ENCODE measurements around the gene PPP4R3B.
"Not testable (repeated sequence)": the region's sequence is repeated elsewhere in the genome, so short reads cannot be mapped to it uniquely, and the experiment has no call there.

Gene PPP4R3B

DNA sequence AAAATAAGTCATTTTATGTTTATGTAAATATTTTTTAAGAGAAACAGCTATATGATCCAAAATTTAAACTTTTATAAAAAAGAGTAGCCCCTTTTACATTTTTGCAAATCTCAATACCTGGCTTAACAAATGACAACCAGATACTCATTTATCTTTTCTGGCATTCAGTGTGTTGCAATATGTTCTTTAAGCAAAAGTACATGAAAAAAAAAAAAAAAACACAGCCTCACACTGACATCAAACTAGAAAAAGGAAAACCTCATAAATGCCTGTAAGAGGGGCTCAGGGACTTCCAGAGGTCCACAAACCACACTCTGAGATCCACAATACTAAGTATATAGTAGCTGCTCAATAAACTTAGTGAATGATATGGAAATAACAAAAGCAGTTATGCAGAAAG lies 21.9 kb downstream of the PPP4R3B start:
- no peak for DNase-seq

DNA sequence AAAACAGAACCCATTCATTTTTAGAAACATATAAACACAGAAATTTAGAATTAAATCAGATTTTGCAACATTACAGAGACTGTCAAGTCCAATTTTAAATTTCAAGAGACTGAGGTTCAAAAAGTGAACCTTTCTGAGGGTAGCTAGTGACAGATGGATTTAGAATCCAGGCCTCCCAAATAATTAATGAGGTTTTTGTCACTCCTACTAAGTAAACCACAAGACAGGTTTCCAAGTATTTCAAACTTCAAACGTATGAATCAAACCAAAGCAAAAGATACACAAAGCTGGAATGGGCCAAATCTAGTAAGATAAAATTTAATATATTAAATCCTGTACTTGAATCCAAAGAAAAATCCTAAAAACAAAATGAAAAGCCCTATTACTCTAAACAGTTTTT lies 25.3 kb downstream of the PPP4R3B start:
- DNase-seq: no peak

DNA sequence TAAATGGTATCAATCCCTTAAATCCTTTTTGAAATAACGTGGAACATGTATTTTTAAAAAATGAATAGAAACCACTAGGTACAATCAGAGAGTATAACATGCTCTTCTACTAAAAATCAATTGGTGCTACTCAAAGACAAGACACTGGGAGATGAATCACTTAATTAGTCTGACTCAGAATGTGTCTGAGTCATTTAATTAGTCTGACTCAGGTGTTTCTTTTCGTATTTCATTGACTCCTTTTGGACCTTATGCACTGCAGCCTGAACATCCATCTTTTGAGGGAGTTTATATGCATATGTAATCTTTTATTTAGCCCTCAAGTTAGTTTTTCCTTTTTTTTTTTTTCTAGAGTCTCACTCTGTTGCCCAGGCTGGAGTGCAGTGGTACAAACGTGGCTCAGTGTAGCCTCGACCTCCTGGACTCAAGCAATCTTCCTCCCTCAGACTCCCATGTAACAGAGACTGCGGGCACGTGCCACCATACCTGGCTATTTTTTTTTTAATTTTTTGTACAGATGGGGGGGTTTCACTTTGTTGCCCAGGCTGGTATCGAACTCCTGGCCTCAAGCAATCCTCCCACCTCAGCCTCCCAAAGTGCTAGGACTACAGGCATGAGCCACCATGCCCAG lies 26.5 kb downstream of the PPP4R3B start:
- peak; percentile 82 for DNase-seq

DNA sequence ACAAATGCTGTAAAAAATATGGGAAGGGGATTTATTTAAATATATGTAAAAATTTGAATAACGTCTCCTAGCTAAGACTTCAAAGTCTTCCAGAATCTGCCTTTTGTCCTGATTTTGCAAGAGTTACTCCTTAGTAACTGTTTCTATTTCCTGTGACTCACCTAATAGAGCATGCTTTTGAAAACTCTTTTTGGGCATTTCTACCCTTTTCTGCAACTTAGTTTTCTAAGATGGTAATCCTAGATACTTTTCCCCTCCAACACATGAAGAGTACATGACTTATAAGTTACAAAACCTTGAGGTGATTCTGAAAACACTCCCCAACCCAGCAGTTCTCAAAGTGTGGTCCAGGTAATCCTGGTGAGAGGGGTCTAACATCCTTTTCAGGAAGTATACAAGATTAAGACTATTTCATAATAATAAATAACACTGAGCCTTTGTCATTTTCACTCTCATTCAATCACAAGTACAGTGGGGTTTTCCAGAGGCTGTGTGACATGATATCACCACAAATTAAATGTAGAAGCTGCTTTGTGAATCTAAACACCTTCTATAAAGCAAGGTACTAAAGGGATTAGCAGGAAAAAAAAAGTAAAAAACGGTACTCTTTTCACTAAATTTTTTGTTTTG lies 31.9 kb downstream of the PPP4R3B start:
- DNase-seq: no peak

DNA sequence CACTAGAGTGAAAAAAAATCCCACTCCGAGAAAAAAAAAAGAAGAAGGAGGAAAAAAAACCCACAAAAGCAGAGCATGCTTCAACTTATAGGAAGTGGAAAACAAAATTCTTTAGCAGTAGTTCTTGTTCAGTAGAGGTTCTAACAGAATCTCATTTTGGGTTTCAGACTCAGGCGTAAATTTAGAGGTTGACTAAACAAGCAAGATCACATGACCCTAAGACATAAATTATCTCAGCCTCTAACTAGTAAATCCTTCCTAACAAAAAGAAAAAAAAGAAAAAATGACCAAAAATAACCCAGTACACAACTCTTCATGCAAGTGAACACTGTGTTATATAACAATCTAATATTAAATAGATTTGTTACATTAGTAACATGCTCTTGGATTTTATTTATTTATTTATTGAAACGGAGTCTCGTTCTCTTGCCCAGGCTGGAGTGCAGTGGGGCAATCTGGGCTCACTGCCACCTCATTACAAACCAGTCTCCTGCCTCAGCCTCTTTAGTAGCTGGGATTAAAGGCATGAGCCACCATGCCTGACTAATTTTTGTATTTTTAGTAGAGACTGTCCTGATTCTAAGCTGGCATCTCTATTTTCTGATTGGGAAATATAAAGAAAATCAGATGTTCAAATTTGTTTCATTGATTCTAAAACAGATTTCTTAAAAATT lies 35.4 kb downstream of the PPP4R3B start:
- no peak for DNase-seq

DNA sequence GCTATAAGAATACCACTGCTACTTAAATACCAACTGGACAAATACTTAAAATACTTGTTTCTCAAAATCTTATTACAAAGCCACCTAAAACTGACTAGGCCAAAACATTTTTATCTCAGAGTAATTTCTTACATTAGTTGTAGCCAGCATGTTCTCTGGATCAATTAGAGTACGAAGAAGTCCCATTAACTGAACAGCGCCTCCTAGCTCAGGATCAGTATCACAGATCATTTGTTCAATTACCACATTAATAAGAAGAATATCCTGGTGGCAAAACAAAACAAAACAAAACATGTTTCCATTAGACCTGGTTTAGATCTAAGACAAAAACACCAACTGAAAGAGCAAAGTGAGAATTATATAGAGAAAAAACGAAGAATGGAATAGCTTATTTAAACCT lies 36.0 kb downstream of the PPP4R3B start:
- no peak for DNase-seq

DNA sequence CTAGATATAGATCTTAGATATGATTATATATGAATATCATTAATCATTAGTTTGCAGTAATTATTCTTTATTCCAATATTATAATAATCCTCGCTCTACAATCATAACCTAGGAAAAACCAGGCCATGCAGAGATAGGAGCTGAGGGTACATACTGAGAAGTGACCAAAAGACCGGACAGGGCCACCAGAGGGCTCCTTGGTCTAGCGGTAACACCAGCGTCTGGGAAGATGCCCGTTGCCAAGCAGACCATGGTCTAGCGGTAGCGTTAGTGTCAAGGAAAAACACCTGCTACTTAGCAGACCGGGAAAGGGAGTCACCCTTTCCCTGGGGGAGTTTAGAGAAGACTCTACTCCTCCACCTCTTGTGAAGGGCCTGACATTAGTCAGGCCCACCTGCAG lies 48.4 kb downstream of the PPP4R3B start:
- DNase-seq: not testable (repeated sequence)

DNA sequence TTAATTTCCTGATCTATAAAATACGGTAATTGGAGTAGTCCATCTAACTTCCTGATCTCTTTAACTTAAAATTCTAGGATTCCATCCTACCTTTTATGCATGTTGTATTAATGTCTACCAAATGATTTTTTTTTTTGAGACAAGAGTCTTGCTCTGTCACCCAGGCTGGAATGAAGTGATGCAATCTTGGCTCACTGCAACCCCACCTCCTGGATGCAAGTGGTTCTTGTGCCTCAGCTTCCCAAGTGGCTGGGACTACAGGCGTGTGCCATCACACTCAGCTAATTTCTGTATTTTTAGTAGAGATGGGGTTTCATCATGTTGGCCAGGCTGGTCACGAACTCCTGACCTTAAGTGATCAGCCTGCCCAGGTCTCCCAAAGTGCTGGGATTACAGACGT lies 50.1 kb downstream of the PPP4R3B start:
- DNase-seq: no peak

DNA sequence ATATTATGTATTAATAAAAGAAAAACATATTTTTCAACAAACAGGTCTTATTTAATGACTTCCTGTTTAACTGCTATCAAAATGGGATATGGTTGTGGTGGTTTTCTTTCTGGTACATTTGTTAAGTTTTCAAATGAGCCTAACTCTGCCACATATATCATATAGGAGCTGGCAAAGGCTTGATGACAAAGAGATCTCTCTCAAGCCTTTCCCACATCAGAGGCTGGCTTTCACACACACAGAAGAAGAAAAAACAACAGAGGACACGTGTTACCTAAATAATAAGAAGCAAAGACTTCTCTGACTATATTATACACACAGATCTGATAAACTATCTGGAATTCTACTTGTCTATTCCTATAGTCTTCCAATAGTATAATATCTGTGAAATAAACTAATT lies 51.8 kb downstream of the PPP4R3B start:
- no peak for DNase-seq

DNA sequence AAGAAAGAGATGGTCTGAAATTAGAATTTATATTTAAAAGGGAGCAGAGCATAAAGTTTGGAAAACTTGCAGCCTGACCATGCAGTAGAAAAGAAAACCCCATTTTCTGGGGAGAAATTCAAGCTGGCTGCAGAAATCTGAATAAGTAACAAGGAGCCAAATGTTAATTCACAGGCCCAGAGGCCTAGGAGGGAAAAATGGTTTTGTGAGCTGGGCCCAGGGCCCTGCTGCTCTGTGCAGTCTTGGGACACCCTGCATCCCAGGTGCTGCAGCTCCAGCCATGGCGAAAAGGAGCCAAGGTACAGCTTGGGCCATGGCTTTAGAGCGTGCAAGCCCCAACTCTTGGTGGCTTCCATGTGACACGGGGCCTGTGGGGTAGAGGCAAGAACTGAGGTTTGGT lies 56.6 kb downstream of the PPP4R3B start:
- DNase-seq: no peak

DNA sequence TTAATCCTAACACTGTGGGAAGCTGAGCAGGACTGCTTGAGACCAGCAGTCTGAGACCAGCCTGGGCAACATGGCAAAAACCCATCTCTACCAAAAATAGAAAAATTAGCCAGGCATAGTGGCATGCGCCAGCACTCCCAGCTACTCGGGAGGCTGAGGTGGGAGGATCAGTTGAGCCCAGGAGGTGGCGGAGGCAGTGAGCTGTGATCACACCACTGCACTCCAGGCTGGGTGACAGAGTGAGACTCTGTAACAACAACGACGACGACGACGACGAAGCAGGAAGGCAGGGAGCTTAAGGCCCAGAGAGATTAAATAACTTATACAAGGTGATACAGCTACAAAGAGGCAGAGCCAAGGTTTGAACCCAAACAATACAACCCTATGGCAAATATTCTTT lies 60.6 kb downstream of the PPP4R3B start:
- no peak for DNase-seq

DNA sequence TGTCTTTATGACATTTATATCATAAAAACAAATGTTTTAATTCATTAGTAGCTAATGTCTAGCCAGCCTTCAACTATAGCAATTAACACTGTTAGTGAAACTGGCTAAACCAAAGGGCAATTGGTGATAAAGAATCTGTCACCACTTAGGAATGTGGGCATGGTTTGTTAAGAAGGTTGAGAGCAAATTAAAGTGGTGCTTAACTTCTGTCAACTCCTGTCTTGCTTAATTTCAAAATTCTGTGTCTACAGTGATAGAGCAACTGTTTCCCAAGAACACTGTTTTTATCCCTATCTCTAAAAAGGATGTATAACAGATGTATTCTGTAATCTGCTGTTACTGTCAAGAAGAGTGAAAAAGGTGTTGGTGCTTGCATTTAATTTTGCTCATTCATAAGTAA lies 61.4 kb downstream of the PPP4R3B start:
- peak; percentile 42 for DNase-seq

DNA sequence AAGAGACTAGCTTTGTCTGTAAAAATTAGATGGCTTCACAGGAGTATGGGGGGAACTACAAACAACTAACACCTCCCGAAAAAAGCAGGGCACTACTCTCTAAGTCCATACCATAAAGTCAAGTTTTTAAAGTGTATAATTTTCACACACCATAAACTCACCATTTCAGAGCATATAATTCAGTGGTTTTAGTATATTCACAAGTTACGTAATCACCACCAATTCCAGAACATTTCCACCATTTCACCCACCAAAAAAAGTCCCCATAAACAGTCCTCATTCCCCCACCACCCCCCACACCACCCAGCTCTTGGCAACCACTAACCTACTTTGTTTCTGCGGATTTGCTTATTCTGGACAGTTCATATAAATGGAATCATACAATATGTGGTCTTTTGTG lies 64.1 kb downstream of the PPP4R3B start:
- no peak for DNase-seq

DNA sequence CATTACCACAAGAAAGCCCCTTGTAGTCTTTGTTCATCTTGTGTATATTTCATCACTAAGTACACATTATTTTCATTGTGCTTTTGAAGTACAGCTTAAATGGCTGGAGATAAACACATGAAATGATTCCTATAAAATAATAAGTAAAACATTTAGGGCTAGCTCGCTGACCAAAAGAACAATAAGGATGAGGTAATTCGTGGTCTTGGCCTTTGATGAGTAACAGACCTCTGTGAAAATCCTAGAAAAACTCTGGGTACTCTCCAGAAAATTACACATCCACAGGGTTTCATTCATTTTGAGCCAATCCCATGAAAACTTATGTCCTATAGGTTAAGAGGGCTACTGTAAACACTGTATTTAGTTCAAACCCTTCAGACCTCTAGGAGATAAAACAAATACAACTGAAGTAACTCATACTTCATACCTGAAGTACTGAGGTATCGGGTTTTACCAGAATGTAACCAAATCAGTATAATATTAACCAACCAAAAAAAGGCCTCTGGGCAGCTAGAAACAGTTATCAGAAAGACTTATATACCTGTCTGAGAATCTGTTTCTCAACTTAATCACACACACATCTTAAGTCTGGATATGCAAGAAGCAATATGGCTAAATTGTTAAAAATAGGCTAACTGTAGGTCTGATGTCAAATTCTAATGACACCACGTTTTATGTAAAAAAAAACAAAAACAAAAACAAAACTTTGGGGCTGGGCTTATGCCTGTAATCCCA lies 66.9 kb downstream of the PPP4R3B start:
- DNase-seq: peak; percentile 54

DNA sequence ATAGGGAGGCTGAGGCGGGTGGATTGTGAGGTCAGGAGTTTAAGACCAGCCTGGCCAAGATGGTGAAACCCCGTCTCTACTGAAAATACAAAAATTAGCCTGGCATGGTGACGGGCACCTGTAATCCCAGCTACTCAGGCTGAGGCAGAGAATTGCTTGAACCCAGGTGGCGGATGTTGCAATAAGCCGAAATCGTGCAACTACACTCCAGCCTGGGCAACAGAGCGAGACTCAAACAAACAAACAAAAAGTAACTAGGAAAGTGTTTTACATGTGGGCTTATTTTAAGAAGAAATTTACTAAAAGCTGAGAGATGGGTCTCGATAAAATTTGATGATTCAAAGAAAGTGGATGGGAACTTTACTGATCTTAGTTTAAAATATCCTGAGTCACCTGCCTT lies 69.7 kb downstream of the PPP4R3B start:
- not testable (repeated sequence) for DNase-seq

DNA sequence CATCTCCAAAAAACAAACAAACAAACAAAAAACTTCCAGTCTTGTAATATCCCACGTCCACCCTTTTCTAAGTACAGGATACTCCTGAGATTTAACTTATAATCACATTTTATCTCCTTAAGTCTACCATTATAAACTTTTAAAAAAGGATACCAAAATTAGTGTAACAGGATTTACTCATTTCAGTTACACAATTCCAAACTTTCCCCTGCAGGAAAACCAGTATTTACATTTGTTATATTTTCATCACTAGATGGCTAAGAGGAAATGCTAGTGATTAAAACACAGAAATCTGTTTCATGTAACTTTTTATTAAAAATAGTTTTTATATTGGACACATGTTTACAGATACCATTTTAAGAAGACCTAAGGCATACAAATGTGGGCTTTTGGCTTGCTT lies 70.4 kb downstream of the PPP4R3B start:
- DNase-seq: no peak

DNA sequence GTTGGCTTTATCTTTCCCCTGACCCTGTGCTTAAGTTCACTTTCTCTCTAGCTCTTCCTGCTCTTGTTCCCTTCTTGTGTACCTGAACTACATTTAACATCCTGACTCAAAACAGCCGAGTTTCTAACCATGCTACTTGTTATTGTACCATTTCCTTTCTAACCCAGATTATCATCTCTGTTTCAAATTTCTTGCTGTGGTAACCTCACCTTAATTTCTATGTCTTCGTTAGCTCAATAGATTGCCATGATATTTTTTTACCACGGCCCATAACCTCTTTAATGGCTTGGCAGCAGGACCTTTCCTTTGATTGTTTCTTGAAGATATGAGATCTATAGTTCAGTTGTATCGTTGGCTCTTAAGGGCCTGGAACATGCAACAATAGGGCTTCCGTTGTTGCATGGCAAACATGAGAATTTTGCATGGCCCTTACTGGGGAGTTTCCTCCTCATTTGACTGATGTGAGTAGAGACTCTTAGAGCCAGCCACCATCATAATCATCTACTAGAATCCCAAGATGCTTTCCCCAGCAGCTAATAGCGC lies 86.8 kb downstream of the PPP4R3B start:
- no peak for DNase-seq

DNA sequence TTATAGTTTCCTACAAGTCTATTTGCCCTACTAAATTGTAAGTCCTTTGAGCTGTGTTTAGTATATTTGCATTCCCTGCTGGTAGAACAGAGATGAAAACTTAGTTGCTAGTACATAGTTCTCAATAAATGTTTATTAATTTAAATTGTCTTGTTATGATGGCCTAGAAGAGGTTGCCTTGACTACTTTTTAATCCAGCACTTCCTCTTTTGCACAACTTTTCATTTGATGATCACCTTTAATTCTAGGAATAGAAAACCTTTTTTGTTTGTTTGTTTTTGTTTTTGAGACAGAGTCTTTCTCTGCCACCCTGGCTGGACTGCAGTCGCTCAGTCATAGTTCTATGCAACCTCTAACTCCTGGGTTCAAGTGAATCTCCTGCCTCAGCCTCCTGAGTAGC lies 91.2 kb downstream of the PPP4R3B start:
- no peak for DNase-seq

DNA sequence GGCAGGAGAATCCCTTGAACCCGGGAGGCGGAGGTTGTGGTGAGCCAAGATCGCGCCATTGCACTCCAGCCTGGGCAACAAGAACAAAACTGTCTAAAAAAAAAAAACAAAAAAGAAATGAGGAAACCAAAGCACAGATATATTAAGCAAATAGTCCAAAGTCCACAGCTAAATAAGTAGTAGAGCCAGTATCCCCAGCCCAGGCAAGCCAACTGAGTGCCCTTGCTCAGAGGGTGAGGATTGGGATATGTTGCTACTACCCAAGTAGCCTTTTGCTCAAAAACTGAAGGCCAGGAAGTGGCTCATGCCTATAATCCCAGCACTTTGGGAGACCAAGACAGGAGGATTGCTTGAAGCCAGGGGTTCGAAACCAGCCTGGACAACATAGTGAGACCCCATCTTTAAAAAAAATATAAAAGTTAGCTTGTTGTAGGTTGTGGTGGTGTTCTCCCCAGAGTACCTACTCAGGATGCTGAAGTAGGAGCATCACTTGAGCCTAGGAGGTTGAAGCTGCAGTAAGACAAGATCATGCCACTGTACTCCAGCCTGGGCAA lies 92.5 kb downstream of the PPP4R3B start:
- DNase-seq: no peak

DNA sequence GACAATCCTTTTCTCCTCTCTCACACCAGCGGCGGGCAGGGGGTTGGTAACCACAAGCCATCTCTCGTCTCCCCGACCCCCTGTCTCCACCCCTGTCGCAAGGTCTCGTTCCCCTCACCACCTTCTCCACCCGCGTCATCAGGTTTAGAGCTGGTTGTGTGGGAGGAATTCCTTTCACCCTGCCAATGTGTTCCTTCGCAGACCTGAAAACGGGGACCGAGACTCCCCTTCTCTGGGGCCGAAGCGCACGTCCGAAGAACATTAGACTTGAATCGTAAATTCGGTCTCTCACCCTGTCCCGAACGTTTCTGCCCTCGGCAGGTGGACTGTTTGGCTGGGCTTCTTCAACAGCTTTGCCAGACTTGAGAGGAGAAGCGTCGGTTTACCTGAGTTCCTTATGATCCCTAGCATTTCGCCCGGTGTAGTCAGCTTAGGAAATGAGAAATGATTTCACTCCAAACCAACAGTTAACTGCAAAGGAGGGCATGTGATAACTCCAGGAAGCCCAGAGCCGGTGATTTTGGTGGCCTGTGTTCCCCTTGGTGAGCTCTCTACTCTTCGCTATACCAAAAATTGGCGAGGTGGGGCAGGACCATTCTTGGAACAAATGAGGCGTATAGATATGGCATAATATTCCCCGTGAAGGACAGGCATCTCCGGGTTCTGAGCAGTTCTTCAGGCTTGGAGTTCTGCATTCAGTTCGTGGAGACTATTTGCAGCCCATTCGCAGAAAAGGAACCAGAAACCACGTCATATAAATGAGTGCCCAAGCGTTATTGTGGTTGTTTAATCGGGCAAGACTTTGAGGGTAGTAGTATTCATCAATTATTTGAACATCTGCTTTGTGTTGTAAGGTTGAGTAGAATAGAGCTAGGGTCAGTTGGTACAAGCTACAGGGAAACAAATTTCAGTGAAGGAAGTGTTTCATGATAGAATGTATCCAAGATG lies 97.2 kb downstream of the PPP4R3B start:
- DNase-seq: peak; percentile 50

DNA sequence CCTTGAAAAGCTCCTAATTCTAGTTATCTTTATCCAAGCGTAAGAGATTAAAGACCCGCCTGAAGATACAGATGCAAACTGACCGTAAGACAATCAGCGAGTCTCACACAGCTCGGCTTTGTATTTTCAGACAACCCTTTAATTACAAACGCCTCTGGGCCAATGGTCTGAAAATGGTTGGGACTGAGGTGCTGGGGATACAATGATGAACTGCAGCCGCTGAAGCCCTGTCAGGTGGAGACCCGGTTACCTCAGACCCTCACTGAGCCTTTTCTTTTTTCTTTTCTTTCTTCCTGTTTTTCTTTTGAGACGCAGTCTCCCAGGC lies 98.6 kb downstream of the PPP4R3B start:
- peak; percentile 32 for DNase-seq

DNA sequence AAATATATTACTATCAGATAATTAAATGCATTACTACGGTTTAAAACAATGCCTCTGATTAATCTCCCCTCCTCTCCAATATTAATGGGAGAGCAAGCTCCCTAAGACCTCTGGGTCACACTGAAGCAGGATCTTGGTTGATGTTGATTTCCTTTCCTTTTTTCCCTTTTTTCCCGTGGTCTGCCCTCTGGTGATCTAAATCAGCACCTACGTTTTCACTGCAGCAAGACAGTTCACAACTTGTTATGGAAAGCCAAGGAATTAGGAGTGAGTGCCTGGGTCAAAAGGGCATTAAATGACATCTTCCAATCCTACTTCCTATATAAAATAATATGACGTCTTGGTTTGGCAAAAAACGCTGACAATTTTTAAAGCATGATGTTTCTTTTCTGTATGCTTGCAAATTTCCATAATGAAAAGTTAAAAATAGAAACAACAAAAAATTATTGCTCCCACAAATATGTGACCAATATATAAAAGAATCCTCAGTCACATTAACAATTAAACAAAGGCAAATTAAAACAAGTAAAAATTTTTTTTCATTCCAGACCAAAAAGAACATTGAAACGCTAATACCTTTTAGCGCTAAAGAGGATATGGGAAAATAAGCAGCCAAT lies 105.8 kb downstream of the PPP4R3B start:
- peak; percentile 64 for DNase-seq

Data from kidney glomerular epithelial cell (primary cell).